ENCODE data around the gene MRM2.

GRCh38 chr7:2251381-2251780 lies 9.4 kb upstream of the MRM2 start:
- TF ChIP-seq SPI1 (IDR thresholded peaks at IDR 0.05; ENCODE audit: low read depth, low read length), result no peak
- 0 out of 2 replicates have a peak, but pooled peaks have one; percentile 33 for TF ChIP-seq POLR2AphosphoS5 (IDR thresholded peaks at IDR 0.05; ENCODE audit: low read depth, low read length)
- no peak for TF ChIP-seq POLR2A (IDR thresholded peaks at IDR 0.05; ENCODE audit: low read depth, low read length)
